K562 (cell line): Measurements from ENCODE around the gene NR0B2. TPM values are rescaled to one million over a fixed set of nuclear protein-coding genes. Genes with fewer than 3 reads are reported as not detected.

Source experiments
- ATF2 ChIP-seq: sonication (generic); formaldehyde crosslinking; IDR thresholded peaks from 2 replicates; pipeline ENCODE4 v1.8.1; 2022; ENCODE audit warnings: missing genetic modification reagents
- CBX5 ChIP-seq: IDR thresholded peaks from 2 replicates; pipeline ENCODE4 v1.6.1; 2014; ENCODE audit warnings: low read depth, borderline replicate concordance
- CREBBP ChIP-seq: IDR thresholded peaks from one replicate; pipeline ENCODE4 v1.6.1; 2012; ENCODE audit warnings: low read depth, mild to moderate bottlenecking, control low read depth, inconsistent platforms, low read length
- DIDO1 ChIP-seq: fragments of 450-650 bp; IDR thresholded peaks from 2 replicates; pipeline ENCODE4 v1.6.1; 2016; ENCODE audit warnings: low read depth, missing biosample characterization, missing genetic modification characterization
- GABPB1 ChIP-seq: sonication (generic); formaldehyde crosslinking; IDR thresholded peaks from 2 replicates; pipeline ENCODE4 v1.8.0; 2022; ENCODE audit warnings: mild to moderate bottlenecking, missing genetic modification reagents
- GATA2 ChIP-seq: sonication (generic); formaldehyde crosslinking; IDR thresholded peaks from 2 replicates; pipeline ENCODE4 v1.4.0; 2020; ENCODE audit warnings: mild to moderate bottlenecking, missing genetic modification reagents
- HSF4 ChIP-seq: fragments of 250-450 bp; sonication (Bioruptor Pico); IDR thresholded peaks from 2 replicates; pipeline ENCODE4 v2.1.2; 2022; ENCODE audit warnings: mild to moderate bottlenecking, moderate library complexity, borderline replicate concordance
- MTA3 ChIP-seq: fragments of 450-650 bp; formaldehyde crosslinking; IDR thresholded peaks from 2 replicates; pipeline ENCODE4 v1.6.1; 2017; ENCODE audit warnings: mild to moderate bottlenecking, borderline replicate concordance
- OTX1 ChIP-seq: fragments of 450-650 bp; formaldehyde crosslinking; IDR thresholded peaks from 2 replicates; pipeline ENCODE4 v1.4.0; 2022; ENCODE audit warnings: mild to moderate bottlenecking
- PHF21A ChIP-seq: fragments of 450-650 bp; IDR thresholded peaks from 2 replicates; pipeline ENCODE4 v1.6.1; 2017; ENCODE audit warnings: low read depth, borderline replicate concordance
- PKNOX1 ChIP-seq: fragments of 450-650 bp; IDR thresholded peaks from 2 replicates; pipeline ENCODE4 v1.6.1; 2016
- SETDB1 ChIP-seq: IDR thresholded peaks from one replicate; pipeline ENCODE4 v1.6.1; 2012; ENCODE audit warnings: low read length, control low read depth, inconsistent platforms
- SREBF2 ChIP-seq: sonication (generic); formaldehyde crosslinking; IDR thresholded peaks from 2 replicates; pipeline ENCODE4 v1.4.0; 2020; ENCODE audit warnings: mild to moderate bottlenecking, missing genetic modification reagents
- THRB ChIP-seq: fragments of 450-650 bp; formaldehyde crosslinking; conservative IDR thresholded peaks from 2 replicates; pipeline ENCODE4 v1.4.0; 2022; ENCODE audit warnings: mild to moderate bottlenecking, missing genetic modification characterization
- U2AF2 ChIP-seq: fragments of 200-400 bp; formaldehyde crosslinking; optimal IDR thresholded peaks from 2 replicates; pipeline ENCODE3; 2017; ENCODE audit warnings: low read depth, mild to moderate bottlenecking, low read length
- ZBTB11 ChIP-seq, 3 experiments: fragments of 200-800 bp in 1 of 3; fragments of 250-450 bp in 1 of 3; fragments of 450-650 bp in 1 of 3; sonication (Bioruptor Pico) in 1 of 3; sonication (Bioruptor generic) in 1 of 3; formaldehyde crosslinking in 1 of 3; IDR thresholded peaks; 2 replicates each; pipeline versions ENCODE4 v1.6.1 to v1.8.0; 2016 to 2022; ENCODE audit warnings: mild to moderate bottlenecking in 2 of 3, missing genetic modification characterization in 2 of 3, missing compliant biosample characterization in 1 of 3, moderate library complexity in 1 of 3
- ZNF780A ChIP-seq: fragments of 250-450 bp; sonication (Bioruptor Pico); IDR thresholded peaks from 2 replicates; pipeline ENCODE4 v1.5.0; 2021; ENCODE audit warnings: mild to moderate bottlenecking
- polyA plus RNA-seq, 8 experiments: library from polyadenylated mRNA; depleted of rRNA in 4 of 8; stranded (reverse) in 5 of 8; unstranded in 3 of 8; fragments of >200 nt; fragmentation: Nextera tagmentation in 2 of 8; fragmentation: Illumina TruSeq in 1 of 8; extraction: Ambion mirVana in 2 of 8; extraction: Trizol in 1 of 8; gene quantifications; 2 replicates each; pipeline versions ENCODE4 v1.2.1 to v1.2.3, GENCODE V29; 2011 to 2014; ENCODE audit warnings: inconsistent platforms in 1 of 8, missing spikeins in 1 of 8
- total RNA-seq, 7 experiments: library from RNA; depleted of rRNA in 6 of 7; stranded (reverse); fragments of >200 nt in 6 of 7; fragmentation: Illumina TruSeq in 2 of 7; extraction: Trizol in 2 of 7; gene quantifications; 2 replicates each; pipeline versions ENCODE4 v1.2.1 to v1.2.3, GENCODE V29; 2011 to 2021; ENCODE audit warnings: low replicate concordance in 1 of 7

The NR0B2 gene
- total and polyA plus RNA-seq, 9 of the 15 experiments (the other 6 are each of a cell fraction or from before 2014, with no cell fraction given): not detected

GRCh38 chr1:26889551-26890466 lies 24.0 kb downstream of the NR0B2 start, which contains the start of gene GPN2 (continued):
- no peak for TF ChIP-seq PHF21A
- peak; percentile 92 for TF ChIP-seq GATA2 (CRISPR knock-in tag)
- peak; percentile 85 for TF ChIP-seq MTA3
- peak; percentile 12; the same call in 1 of the 2 replicates for TF ChIP-seq CBX5
- TF ChIP-seq HSF4 (CRISPR knock-in tag): no peak
- no peak for TF ChIP-seq U2AF2
- no peak; the same call in 1 of the 2 replicates for TF ChIP-seq DIDO1 (tag)
- TF ChIP-seq THRB (CRISPR knock-in tag): 0 out of 2 replicates have a peak, but pooled peaks have one; percentile 2
- TF ChIP-seq ZNF780A (CRISPR knock-in tag): no peak
- no peak for TF ChIP-seq SREBF2 (CRISPR knock-in tag)
- TF ChIP-seq CREBBP: no peak
- TF ChIP-seq OTX1 (CRISPR knock-in tag): no peak
- TF ChIP-seq ZBTB11 (CRISPR knock-in tag; IDR thresholded peaks at IDR 0.05): peak in 1 of 3 experiments; percentile 75; a peak in 1 of 6 replicates
- peak; percentile 92 for TF ChIP-seq GABPB1 (CRISPR knock-in tag)
- TF ChIP-seq PKNOX1: peak; percentile 48; the same call in 1 of the 2 replicates
- no peak for TF ChIP-seq SETDB1
- peak; percentile 55; the same call in 1 of the 2 replicates for TF ChIP-seq ATF2 (CRISPR knock-in tag)
